Panc1 (cell line): ENCODE measurements around the gene INPP5A. TPM values are rescaled to one million over a fixed set of nuclear protein-coding genes. Genes with fewer than 3 reads are reported as not detected.

Source experiments
- ATAC-seq: fragments of 200-7000 bp; cut with Tn5 transposase; 2 replicates; pipeline ENCODE4 v1.9.1; 2020; ENCODE audit warnings: mild to moderate bottlenecking, moderate library complexity
- BruUV-seq: library from RNA; stranded (reverse); fragments of 400-500 nt; replicated peaks from 2 replicates; lab custom pipeline; 2021; lab: Mats Ljungman, UMichigan
- CTCF ChIA-PET: fragments of 300-600 bp; sonication (Branson Sonifier 250); formaldehyde crosslinking; loops from one replicate; lab custom pipeline; 2022; ENCODE audit warnings: antibody characterized with exemption; lab: Charles Lee
- POLR2A ChIA-PET: fragments of 300-600 bp; sonication (Branson Sonifier 250); formaldehyde crosslinking; loops from one replicate; lab custom pipeline; 2022; ENCODE audit warnings: antibody characterized with exemption; lab: Charles Lee
- DNase-seq: peaks from one replicate; pipeline ENCODE4 v3.0.0-alpha.2; 2010; ENCODE audit warnings: low read depth, low spot score
- H3K27ac ChIP-seq: 2 replicates; pipeline ENCODE4 v1.5.1; 2011; ENCODE audit warnings: mild to moderate bottlenecking, low read length, inconsistent platforms
- H3K27me3 ChIP-seq: fragments of 200-500 bp; sonication (Bioruptor generic); 2 replicates; pipeline ENCODE4 v1.6.0; 2014; ENCODE audit warnings: low read length, inconsistent platforms; ENCODE audit not compliant: control insufficient read depth, insufficient read depth
- H3K36me3 ChIP-seq: fragments of 200-500 bp; sonication (Bioruptor generic); 2 replicates; pipeline ENCODE4 v1.5.1; 2014; ENCODE audit warnings: inconsistent platforms, mild to moderate bottlenecking, low read length, moderate library complexity; ENCODE audit not compliant: control insufficient read depth, insufficient read depth
- H3K4me1 ChIP-seq: 2 replicates; pipeline ENCODE4 v1.5.1; 2011; ENCODE audit warnings: inconsistent platforms, mild to moderate bottlenecking, low read length, moderate library complexity; ENCODE audit not compliant: control insufficient read depth, insufficient read depth
- H3K4me3 ChIP-seq, 2 experiments: 2 replicates each; pipeline ENCODE4 v1.5.1; 2011 to 2012; ENCODE audit warnings: low read depth in 2 of 2, low read length in 2 of 2, mild to moderate bottlenecking in 2 of 2, inconsistent platforms in 1 of 2, moderate library complexity in 1 of 2
- H3K9me3 ChIP-seq: fragments of 200-500 bp; sonication (Bioruptor generic); 2 replicates; pipeline ENCODE4 v1.5.1; 2014; ENCODE audit warnings: low read depth, mild to moderate bottlenecking, inconsistent platforms, low read length, moderate library complexity; ENCODE audit not compliant: control insufficient read depth, insufficient read depth
- POLR2AphosphoS5 ChIP-seq: IDR thresholded peaks from 2 replicates; pipeline ENCODE4 v1.6.1; 2012; ENCODE audit warnings: mild to moderate bottlenecking, low read depth, low read length, moderate library complexity
- SIN3A ChIP-seq: IDR thresholded peaks from 2 replicates; pipeline ENCODE4 v1.6.1; 2012; ENCODE audit warnings: low read depth, mild to moderate bottlenecking, low read length, moderate library complexity, borderline replicate concordance; ENCODE audit not compliant: insufficient read depth
- TCF7L2 ChIP-seq: IDR thresholded peaks from 2 replicates; pipeline ENCODE4 v1.6.1; 2011; ENCODE audit warnings: mild to moderate bottlenecking, low read depth, low read length, inconsistent platforms
- in situ Hi-C: cut with HindIII; loops from 2 replicates; pipeline ENCODE4 v1.10.0; 2016; ENCODE audit warnings: low sequenced_read_pairs, low pct_unique_long_range_greater_than_20kb
- intact Hi-C: fragments of 100-400 bp; cut with micrococcal nuclease; formaldehyde crosslinking; loops from one replicate; pipeline ENCODE4 v1.10.0; 2022; ENCODE audit not compliant: unreplicated experiment
- total RNA-seq: library from RNA; stranded (reverse); gene quantifications from one replicate; pipeline ENCODE4 v1.2.1, GENCODE V29; 2021; ENCODE audit not compliant: unreplicated experiment
- TF ChIP-seq, protein P1 (sequence below), 2 experiments: IDR thresholded peaks; 2 replicates each; pipeline ENCODE4 v1.6.1; 2011 to 2012; ENCODE audit warnings: low read depth in 2 of 2, control low read depth in 1 of 2, low read length in 1 of 2, mild to moderate bottlenecking in 1 of 2, moderate library complexity in 1 of 2; ENCODE audit not compliant: insufficient read depth in 1 of 2
- TF ChIP-seq, protein P2 (sequence below): fragments of 450-650 bp; IDR thresholded peaks from 2 replicates; pipeline ENCODE4 v1.5.1; 2017; ENCODE audit warnings: mild to moderate bottlenecking

Gene INPP5A
- total RNA-seq, 1 experiment from 2014 or later, result 60.0 TPM

DNA sequence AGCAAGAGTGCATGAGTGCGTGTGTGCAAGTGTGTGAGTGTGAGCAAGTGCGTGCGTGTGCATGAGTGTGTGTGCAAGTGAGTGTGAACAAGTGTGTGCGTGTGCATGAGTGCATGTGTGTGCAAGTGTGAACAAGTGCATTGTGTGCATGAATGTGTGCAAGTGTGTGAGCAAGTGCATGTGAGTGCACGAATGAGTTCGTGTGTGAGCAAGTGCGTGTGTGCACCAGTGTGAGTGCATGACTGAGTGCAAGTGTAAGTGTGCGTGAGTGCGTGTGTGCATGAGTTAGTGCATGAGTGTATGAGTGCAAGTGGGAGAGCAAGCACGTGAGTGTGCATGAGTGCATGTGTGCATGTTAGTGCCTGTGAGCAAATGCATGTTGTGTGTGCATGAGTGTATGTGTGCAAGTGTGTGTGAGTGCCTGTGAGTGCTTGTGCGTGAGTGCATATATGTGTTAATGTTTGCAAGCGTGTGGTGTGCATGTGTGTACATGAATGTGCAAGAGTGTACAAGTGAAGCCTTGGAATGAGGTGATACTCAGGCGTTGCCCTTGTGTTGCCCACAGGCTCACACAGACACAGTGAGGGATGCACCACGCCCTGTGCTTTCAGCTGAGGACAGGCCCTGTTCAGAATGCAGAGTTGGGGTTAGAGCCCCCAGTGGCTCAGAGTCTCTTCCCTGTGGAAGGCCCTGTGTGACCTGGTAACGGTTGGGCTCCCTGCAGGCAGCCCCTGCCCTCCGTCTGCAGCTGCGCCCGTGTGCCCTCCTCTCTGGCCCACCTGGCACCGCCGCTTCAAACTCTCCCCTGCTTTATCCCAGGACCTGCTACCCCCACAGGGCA lies 151.2 kb downstream of the INPP5A start:
- CTCF ChIA-PET, result no interaction called here
- ATAC-seq (no peak), DNase-seq (no peak)
- Histone ChIP-seq H3K4me1 (peaks cover 38% of the 10 kb centered on the region), H3K27ac (no peak overlapping the region), H3K36me3 (no peaks in the 10 kb centered on the region), H3K9me3 (peaks cover 18% of the 10 kb centered on the region; the same call in 1 of the 2 replicates), H3K27me3 (no peaks in the 10 kb centered on the region), H3K4me3 (no peak overlapping the region)
- POLR2A ChIA-PET, result no interaction called here
- BruUV-seq, result no TSS peak
- no peak for TF ChIP-seq TCF7L2
- TF ChIP-seq, protein P1, sequence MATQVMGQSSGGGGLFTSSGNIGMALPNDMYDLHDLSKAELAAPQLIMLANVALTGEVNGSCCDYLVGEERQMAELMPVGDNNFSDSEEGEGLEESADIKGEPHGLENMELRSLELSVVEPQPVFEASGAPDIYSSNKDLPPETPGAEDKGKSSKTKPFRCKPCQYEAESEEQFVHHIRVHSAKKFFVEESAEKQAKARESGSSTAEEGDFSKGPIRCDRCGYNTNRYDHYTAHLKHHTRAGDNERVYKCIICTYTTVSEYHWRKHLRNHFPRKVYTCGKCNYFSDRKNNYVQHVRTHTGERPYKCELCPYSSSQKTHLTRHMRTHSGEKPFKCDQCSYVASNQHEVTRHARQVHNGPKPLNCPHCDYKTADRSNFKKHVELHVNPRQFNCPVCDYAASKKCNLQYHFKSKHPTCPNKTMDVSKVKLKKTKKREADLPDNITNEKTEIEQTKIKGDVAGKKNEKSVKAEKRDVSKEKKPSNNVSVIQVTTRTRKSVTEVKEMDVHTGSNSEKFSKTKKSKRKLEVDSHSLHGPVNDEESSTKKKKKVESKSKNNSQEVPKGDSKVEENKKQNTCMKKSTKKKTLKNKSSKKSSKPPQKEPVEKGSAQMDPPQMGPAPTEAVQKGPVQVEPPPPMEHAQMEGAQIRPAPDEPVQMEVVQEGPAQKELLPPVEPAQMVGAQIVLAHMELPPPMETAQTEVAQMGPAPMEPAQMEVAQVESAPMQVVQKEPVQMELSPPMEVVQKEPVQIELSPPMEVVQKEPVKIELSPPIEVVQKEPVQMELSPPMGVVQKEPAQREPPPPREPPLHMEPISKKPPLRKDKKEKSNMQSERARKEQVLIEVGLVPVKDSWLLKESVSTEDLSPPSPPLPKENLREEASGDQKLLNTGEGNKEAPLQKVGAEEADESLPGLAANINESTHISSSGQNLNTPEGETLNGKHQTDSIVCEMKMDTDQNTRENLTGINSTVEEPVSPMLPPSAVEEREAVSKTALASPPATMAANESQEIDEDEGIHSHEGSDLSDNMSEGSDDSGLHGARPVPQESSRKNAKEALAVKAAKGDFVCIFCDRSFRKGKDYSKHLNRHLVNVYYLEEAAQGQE (IDR thresholded peaks at IDR 0.05; ENCODE audit: insufficient read depth in 1 of 2, low read depth in 2 of 2, low read length in 1 of 2), result no peak
- no peak for TF ChIP-seq POLR2AphosphoS5
- TF ChIP-seq, protein P2, sequence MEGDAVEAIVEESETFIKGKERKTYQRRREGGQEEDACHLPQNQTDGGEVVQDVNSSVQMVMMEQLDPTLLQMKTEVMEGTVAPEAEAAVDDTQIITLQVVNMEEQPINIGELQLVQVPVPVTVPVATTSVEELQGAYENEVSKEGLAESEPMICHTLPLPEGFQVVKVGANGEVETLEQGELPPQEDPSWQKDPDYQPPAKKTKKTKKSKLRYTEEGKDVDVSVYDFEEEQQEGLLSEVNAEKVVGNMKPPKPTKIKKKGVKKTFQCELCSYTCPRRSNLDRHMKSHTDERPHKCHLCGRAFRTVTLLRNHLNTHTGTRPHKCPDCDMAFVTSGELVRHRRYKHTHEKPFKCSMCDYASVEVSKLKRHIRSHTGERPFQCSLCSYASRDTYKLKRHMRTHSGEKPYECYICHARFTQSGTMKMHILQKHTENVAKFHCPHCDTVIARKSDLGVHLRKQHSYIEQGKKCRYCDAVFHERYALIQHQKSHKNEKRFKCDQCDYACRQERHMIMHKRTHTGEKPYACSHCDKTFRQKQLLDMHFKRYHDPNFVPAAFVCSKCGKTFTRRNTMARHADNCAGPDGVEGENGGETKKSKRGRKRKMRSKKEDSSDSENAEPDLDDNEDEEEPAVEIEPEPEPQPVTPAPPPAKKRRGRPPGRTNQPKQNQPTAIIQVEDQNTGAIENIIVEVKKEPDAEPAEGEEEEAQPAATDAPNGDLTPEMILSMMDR, result no peak
- no peak for TF ChIP-seq SIN3A
- in situ Hi-C loops, result no loop called here
- intact Hi-C loops, result no loop called here

DNA sequence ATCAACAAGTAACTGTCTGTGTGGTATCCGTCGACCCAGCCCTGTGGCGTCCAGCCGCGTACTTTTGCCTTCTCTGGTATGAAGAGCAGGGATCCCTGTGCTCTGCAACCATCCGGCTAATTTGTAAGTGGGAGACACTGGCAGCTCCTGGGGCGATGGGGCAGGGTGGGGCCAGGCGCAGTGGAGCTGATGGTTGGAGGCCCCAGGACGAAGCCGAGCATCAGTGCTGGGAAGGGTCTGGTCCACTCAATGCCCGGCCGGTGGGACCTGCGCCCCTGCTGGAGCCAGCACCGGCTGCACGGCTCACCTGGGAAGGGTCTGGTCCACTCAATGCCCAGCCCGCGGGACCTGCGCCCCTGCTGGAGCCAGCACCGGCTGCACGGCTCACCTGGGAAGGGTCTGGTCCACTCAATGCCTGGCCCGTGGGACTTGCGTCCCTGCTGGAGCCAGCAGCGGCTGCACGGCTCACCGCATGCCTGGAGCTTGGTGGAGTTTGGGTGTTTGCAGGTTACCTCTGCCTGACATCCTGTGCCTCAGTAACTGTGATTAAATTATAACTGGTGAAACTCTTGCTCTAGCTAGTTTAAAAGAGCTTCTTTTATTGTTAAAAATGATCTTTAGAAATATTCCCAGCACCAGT lies 152.3 kb downstream of the INPP5A start:
- BruUV-seq, result no TSS peak
- Histone ChIP-seq H3K27me3 (no peaks in the 10 kb centered on the region), H3K9me3 (peaks cover 29% of the 10 kb centered on the region), H3K4me3 (no peak overlapping the region), H3K27ac (no peak overlapping the region), H3K4me1 (peaks cover 28% of the 10 kb centered on the region), H3K36me3 (no peaks in the 10 kb centered on the region)
- intact Hi-C loops, result no loop called here
- no peak for TF ChIP-seq TCF7L2
- TF ChIP-seq SIN3A, result no peak
- TF ChIP-seq, protein P1 (IDR thresholded peaks at IDR 0.05; ENCODE audit: insufficient read depth in 1 of 2, low read depth in 2 of 2, low read length in 1 of 2), result no peak
- TF ChIP-seq, protein P2, result no peak
- no peak for TF ChIP-seq POLR2AphosphoS5
- ATAC-seq, result no peak
- in situ Hi-C loops, result no loop called here
- POLR2A ChIA-PET, result no interaction called here
- DNase-seq, result no peak
- CTCF ChIA-PET, result no interaction called here
